ENCODE data around the gene SNAP47. TPM values are rescaled to one million over a fixed set of nuclear protein-coding genes. Genes with fewer than 3 reads are reported as not detected.
A peak's percentile ranks its signal among the peaks of the same experiment; 100 is the strongest.

Gene SNAP47
- total and polyA plus RNA-seq, 9 of the 15 experiments (the other 6 are each of a cell fraction or from before 2014, with no cell fraction given): 2.5 to 41.3 (median 32.6) TPM

DNA sequence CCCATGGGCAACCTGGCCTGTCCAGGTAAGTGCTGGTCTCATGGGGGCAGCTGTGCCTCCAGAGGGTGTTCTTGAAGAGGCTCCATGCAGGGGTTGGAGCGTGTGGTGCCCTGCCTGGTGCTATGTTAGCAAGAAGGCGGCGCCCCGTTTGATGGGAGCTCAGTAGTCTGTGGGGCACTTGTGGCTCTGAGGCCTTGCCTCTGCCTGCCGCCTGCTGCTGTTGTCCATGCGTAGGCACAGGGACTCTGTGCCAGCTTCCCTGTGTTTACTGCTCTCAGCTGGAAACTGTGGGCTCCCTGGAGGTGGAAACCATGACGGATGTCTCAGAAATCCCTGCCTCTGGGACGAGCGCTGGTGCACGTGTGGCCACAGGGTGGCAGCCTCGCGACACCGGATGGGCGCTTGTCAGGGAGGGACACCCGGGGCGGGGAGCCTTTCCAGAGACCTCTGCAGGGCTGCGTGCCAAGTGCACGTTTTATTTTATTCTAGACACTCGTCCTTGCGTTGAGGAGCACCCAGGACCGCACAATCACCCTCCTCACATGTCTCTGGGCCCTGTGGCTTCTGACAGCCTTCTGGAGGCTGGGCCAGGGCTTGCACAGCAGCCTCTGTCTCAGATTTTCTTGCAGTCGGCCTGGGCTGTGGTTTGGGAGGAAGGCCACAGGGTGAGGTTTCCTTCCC, 27.1 kb downstream of the SNAP47 start (continued):
- TF ChIP-seq, protein P1, sequence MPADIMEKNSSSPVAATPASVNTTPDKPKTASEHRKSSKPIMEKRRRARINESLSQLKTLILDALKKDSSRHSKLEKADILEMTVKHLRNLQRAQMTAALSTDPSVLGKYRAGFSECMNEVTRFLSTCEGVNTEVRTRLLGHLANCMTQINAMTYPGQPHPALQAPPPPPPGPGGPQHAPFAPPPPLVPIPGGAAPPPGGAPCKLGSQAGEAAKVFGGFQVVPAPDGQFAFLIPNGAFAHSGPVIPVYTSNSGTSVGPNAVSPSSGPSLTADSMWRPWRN (IDR thresholded peaks at IDR 0.05; ENCODE audit: low read depth): no peak
- TF ChIP-seq, protein P2, sequence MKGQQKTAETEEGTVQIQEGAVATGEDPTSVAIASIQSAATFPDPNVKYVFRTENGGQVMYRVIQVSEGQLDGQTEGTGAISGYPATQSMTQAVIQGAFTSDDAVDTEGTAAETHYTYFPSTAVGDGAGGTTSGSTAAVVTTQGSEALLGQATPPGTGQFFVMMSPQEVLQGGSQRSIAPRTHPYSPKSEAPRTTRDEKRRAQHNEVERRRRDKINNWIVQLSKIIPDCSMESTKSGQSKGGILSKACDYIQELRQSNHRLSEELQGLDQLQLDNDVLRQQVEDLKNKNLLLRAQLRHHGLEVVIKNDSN (CRISPR knock-in tag; IDR thresholded peaks at IDR 0.05): peak; percentile 57; the same call in 1 of the 2 replicates
- TF ChIP-seq ZFP36 (IDR thresholded peaks at IDR 0.05; ENCODE audit: low read depth, low read length, partially characterized antibody) (peak; percentile 83), SREBF1 (IDR thresholded peaks at IDR 0.05; ENCODE audit: borderline replicate concordance, low read depth, low read length) (no peak)
- TF ChIP-seq, protein P3, sequence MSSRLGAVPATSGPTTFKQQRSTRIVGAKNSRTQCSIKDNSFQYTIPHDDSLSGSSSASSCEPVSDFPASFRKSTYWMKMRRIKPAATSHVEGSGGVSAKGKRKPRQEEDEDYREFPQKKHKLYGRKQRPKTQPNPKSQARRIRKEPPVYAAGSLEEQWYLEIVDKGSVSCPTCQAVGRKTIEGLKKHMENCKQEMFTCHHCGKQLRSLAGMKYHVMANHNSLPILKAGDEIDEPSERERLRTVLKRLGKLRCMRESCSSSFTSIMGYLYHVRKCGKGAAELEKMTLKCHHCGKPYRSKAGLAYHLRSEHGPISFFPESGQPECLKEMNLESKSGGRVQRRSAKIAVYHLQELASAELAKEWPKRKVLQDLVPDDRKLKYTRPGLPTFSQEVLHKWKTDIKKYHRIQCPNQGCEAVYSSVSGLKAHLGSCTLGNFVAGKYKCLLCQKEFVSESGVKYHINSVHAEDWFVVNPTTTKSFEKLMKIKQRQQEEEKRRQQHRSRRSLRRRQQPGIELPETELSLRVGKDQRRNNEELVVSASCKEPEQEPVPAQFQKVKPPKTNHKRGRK (tag; IDR thresholded peaks at IDR 0.05): no peak
